Stomach (tissue), 4 donors: Measurements from ENCODE around the gene FSTL5.

Experiments used
- CTCF ChIP-seq, 7 experiments: fragments of 450-650 bp in 4 of 7; fragments of 200-600 bp in 3 of 7; sonication (generic) in 3 of 7; IDR thresholded peaks; one replicate each; pipeline ENCODE4 v1.5.1; 2016 to 2019; ENCODE audit warnings: antibody characterized with exemption in 7 of 7, control low read depth in 2 of 7, mild to moderate bottlenecking in 1 of 7
- EP300 ChIP-seq: sonication (generic); formaldehyde crosslinking; IDR thresholded peaks from one replicate; pipeline ENCODE4 v1.6.1; 2017; ENCODE audit warnings: antibody characterized with exemption
- POLR2A ChIP-seq, 4 donors: fragments of 450-650 bp; IDR thresholded peaks; one replicate each; pipeline ENCODE4 v1.6.1; 2016; ENCODE audit warnings: antibody characterized with exemption in 4 of 4, control low read depth in 2 of 4, mild to moderate bottlenecking in 1 of 4, moderate library complexity in 1 of 4
- POLR2AphosphoS5 ChIP-seq, 3 donors: sonication (generic); formaldehyde crosslinking; IDR thresholded peaks; one replicate each; pipeline ENCODE4 v1.6.1; 2016; ENCODE audit warnings: antibody characterized with exemption in 3 of 3

- TF ChIP-seq EP300 (no peak), POLR2A (IDR thresholded peaks at IDR 0.05) (no peak), CTCF (IDR thresholded peaks at IDR 0.05) (no peak), POLR2AphosphoS5 (IDR thresholded peaks at IDR 0.05) (no peak)
These were observed 697.5 kb downstream of the FSTL5 start for GRCh38 chr4:161466316-161466715.
